GM19351 (cell line): ENCODE data around the gene ERCC8.

Experiments
- ATAC-seq: cut with Tn5 transposase; IDR thresholded peaks from one replicate; pipeline ENCODE4 v1.9.1; 2021; ENCODE audit warnings: mild to moderate bottlenecking, moderate library complexity; ENCODE audit not compliant: unreplicated experiment

Gene ERCC8

DNA sequence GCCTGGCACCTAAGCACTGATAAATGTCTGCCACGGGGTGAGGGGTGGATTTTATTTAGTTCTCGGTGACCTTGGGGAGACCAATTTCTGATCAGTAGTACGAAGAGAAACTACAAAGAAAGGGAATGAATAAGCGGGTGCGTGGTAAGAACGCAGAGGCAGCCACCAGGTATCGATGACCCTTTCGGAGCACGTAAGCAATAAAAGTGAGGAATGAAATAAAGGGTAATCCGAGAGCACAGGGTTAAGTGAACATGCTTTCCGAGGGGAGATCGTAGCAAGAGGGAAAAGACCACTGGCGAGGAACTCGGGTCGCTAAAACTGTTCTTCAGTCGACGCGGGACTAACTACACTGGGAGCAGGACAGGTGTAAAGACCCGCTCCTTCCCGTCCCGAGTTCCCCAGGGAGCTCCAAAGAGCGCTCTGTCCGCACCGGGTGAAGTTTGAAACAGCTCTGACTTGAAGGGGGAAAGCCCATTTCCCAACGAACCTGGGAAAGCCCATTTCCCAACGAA is 101.9 kb downstream of the ERCC8 start:
- ATAC-seq = no peak

DNA sequence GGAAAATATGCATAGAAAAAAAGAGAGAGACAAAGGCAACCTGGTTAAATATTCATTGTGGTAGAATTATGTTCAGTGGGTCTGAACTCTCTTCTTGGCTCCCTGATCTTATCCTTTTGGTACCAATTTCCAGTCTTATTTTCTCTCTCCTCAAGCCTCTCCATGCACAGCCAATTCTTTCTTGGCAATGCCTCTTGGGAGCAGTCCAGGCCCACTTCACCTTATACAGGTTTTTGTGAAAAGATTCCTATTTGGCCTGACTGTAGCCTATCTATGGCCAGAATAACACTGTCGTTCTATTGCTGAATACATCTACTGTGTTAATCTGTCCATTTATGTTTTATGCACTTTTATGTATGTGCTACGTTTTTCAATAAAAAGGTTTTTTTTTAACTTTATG is 103.5 kb downstream of the ERCC8 start:
- ATAC-seq = no peak

GRCh38 chr5:60836131-60836530 is 108.7 kb downstream of the ERCC8 start:
- no peak for ATAC-seq

DNA sequence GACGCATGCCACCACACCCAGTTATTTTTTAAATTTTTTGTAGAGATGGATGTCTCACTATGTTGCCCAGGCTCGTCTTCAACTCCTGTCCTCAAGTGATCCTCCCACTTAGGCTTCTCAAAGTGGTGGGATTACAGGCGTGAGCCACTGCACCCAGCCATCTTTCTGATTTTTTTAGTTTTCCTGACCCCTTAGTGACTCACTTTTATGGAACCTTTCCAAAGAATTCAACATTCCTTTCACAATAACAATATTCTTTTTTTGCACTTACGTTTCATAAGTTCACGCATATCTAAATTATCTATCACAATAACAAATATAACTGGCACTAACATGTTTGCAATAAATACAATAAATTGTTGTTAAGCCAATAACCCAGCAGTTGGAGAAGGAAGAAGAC is 109.3 kb downstream of the ERCC8 start:
- ATAC-seq = no peak

DNA sequence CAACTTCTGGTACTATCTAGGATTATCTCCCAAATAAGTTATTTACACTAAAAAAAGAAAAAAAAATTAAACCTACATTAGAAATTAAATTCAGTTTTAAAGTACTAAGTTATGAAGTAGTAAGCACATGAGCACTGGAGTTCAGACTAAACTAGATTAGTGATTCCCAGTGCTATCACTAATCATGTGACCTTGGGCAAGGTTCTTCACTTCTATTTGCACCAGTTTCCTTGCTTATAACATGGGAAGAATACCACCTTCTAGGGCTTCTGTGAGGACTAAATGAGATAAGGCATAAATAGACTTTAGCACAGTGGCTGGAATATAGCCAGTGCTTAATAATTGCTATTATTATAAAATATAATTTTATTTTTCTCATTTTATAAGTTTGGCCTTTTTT is 111.3 kb downstream of the ERCC8 start:
- ATAC-seq = no peak

DNA sequence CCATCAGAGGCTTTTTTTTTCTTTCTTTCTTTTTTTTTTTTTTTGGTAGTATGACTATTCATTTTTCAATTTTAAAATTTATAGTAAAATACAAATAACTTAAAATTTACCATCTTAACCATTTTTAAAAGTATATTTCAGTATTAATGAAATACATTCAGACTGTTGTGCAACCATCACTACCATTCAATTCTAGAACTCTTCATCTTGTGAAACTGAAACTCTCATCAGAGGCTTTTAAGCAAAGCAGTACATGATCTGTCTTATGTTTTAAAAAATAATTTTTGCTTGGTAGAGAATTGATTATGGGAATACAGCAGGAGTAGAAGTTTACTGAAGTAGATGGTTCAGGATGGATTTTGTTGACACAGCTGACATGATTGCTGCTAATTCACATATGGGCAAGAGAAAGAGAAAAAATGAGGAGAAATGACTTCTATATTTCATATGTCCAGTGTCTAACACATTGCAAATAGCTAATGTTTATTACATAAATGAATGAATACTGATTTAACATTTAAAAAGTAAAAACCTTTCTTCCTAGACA is 114.2 kb downstream of the ERCC8 start:
- peak; percentile 57 for ATAC-seq

DNA sequence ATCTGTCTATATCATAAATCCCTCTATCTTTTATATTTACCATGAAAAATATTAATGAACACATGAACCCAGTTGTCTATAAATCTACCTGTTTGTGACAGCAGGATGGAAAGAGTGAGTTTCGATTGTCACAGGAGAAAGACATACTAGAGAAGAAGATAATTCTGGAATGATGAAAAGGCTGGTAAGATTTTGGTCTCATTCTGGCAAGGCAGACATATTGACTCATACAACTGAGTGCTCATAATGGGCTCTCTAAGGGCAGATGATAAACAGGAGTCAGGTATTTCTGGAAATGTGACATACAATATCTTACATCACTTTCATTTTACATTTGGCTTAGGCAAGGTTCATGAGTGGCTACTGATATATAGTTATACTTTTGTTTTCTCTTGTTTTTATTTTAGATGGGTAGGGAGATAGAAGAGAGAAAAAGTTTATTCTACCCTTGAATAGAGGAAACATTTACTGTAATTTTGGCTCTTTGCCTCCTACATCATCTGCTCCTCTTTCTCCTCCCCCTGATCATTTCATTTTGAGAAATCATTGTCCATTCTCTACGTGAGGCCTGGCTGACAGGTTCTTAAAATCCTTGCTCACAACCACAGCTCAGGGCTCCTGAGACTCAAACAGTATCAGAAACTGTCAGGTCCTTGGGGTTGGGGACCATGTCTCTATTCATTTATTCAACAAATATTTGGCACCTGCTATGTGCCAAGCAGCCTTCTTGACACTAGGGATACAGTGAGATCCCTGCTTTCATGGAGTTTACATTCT is 115.2 kb downstream of the ERCC8 start:
- peak; percentile 35 for ATAC-seq

- no peak for ATAC-seq
Observed at GRCh38 chr5:60827201-60827600, 117.7 kb downstream of the ERCC8 start.

GRCh38 chr5:60826653-60827052 is 118.2 kb downstream of the ERCC8 start:
- peak; percentile 77 for ATAC-seq
